Glomerular endothelial cell (primary cell): ENCODE measurements around the gene MTSS2. TPM values are rescaled to one million over a fixed set of nuclear protein-coding genes. Genes with fewer than 3 reads are reported as not detected.

Source experiments
- DNase-seq: peaks from one replicate; pipeline ENCODE4 v3.0.0-alpha.2; 2011; ENCODE audit warnings: low read depth, low spot score; ENCODE audit errors: extremely low read depth
- total RNA-seq: library from RNA; depleted of rRNA; stranded (reverse); fragments of >200 nt; gene quantifications from 2 replicates; pipeline ENCODE4 v1.2.3, GENCODE V29; 2015

Gene MTSS2
- total RNA-seq, 1 donor from 2014 or later = 32.6 TPM

- DNase-seq = no peak
These were observed 29.4 kb upstream of the MTSS2 start for GRCh38 chr16:70715055-70715858.

- DNase-seq = no peak
These were observed 28.8 kb upstream of the MTSS2 start for GRCh38 chr16:70714581-70715054.

- DNase-seq = no peak
These were observed 28.0 kb upstream of the MTSS2 start for GRCh38 chr16:70713824-70714223.

- no peak for DNase-seq
These were observed 27.5 kb upstream of the MTSS2 start for GRCh38 chr16:70713342-70713741.

- DNase-seq = no peak
These were observed 27.1 kb upstream of the MTSS2 start for GRCh38 chr16:70712942-70713341.

- no peak for DNase-seq
These were observed 26.5 kb upstream of the MTSS2 start for GRCh38 chr16:70712359-70712758.

GRCh38 chr16:70711211-70712031 is 25.6 kb upstream of the MTSS2 start:
- DNase-seq = no peak

- no peak for DNase-seq
These were observed 24.8 kb upstream of the MTSS2 start for GRCh38 chr16:70710422-70711210.

- DNase-seq = no peak
These were observed 24.1 kb upstream of the MTSS2 start for GRCh38 chr16:70709942-70710341.

GRCh38 chr16:70709457-70709856 is 23.6 kb upstream of the MTSS2 start:
- DNase-seq = no peak

GRCh38 chr16:70708366-70709246 is 22.8 kb upstream of the MTSS2 start:
- no peak for DNase-seq

- no peak for DNase-seq
These were observed 21.2 kb upstream of the MTSS2 start for GRCh38 chr16:70706948-70707465.

GRCh38 chr16:70705056-70705455 is 19.2 kb upstream of the MTSS2 start:
- DNase-seq = no peak

- no peak for DNase-seq
These were observed 18.7 kb upstream of the MTSS2 start for GRCh38 chr16:70704586-70704985.

- no peak for DNase-seq
These were observed 18.1 kb upstream of the MTSS2 start for GRCh38 chr16:70703835-70704381.

- no peak for DNase-seq
These were observed 17.4 kb upstream of the MTSS2 start for GRCh38 chr16:70703041-70703834.

GRCh38 chr16:70702624-70703023 is 16.8 kb upstream of the MTSS2 start:
- no peak for DNase-seq

GRCh38 chr16:70701998-70702397 is 16.1 kb upstream of the MTSS2 start:
- DNase-seq = no peak

GRCh38 chr16:70701596-70701995 is 15.7 kb upstream of the MTSS2 start:
- DNase-seq = no peak
